GM21423 (cell line): ENCODE results near the gene ATPAF1.
"Not testable (repeated sequence)": the region's sequence is repeated elsewhere in the genome, so short reads cannot be mapped to it uniquely, and the experiment has no call there.

Source experiments
- ATAC-seq: cut with Tn5 transposase; IDR thresholded peaks from one replicate; pipeline ENCODE4 v1.9.1; 2021; ENCODE audit warnings: mild to moderate bottlenecking, moderate library complexity; ENCODE audit not compliant: unreplicated experiment

The ATPAF1 gene

GRCh38 chr1:46651152-46651551, 17.0 kb downstream of the ATPAF1 start:
- ATAC-seq, result not testable (repeated sequence)

- no peak for ATAC-seq
These were observed 17.7 kb downstream of the ATPAF1 start for GRCh38 chr1:46650491-46650890.

DNA sequence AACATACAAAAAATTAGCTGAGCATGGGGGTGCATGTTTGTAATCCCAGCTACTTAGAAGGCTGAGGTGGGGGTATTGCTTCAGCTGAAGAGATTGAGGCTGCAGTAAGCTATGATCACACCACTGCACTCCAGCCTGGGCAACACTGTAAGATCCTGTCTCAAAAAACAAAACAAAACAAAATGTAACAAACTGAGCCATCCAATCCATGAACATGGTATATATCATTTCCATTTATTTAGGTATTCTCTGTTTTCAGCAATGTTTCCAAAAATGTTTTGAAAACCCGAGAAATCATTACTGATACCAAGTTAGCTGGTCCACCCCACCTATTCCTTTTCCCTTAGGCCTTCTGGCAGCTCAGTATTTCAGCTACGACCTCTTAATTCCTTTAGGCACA, 18.4 kb downstream of the ATPAF1 start:
- no peak for ATAC-seq

DNA sequence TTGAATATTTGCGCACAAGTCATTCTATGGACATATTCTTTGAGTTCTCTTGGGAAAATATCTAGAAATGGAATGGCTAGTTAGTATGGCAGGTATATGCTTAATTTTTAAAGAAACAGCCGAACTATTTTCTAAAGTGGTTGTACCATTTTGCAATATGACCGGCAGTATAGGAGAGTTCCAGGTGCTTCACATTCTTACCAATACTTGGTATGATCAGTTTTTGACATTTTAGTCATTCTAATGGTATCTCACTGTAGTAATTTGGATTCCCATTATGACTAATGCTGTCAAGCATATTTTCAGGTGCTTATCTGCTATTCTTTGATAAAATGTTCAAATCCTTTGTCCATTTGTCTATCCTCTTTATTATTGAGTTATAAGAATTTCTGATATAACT, 20.6 kb downstream of the ATPAF1 start:
- no peak for ATAC-seq

- ATAC-seq, result no peak
These were observed 21.3 kb downstream of the ATPAF1 start for GRCh38 chr1:46646844-46647243.

GRCh38 chr1:46646331-46646730, 21.8 kb downstream of the ATPAF1 start:
- no peak for ATAC-seq

- no peak for ATAC-seq
These were observed 22.3 kb downstream of the ATPAF1 start for GRCh38 chr1:46645815-46646214.

DNA sequence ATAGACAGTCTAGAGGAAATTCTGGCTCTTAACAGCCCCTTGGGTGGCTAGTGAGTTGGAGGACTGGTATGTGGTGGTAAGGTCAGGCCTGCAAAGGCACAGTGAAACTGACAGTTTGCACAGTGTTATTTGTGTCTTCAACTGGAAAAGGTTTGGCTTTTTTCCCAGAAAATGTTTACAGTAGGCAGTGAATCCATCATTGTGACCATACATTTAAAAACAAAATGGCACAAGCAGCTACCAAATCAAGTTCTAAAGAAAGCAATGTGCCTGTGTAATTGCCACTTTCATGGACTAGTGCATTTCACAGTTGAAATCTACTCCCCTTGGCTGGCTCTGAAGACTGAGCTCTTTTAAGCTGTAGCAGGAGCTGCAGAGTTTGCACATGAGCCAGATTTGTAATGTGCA, 24.8 kb downstream of the ATPAF1 start:
- ATAC-seq, result no peak

DNA sequence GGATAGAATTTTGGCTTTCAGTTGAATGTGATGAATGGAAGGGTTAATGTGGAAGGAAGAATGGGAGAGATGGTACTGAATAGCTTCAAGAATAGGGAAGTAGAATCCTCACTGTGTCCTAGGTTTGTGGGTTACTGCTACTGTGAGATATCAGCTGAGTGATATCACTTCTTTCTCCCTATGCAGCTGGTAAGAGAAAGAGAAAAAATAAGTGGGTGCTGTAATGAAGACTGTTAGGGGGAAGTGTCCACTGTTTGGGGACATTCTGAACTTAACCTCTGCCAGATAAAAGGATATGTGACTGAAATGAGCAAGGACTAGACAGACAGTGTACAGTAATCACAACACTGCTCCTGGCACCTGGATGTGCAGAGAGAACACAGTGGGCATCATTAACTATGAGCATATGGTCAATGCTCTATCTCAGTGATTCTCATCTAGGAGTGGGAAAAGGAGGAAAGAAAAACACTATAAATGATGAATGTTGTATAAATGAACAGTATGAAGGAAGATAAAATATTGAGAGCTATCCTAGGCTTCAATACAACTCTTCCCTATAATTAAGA, 26.0 kb downstream of the ATPAF1 start:
- ATAC-seq, result no peak

DNA sequence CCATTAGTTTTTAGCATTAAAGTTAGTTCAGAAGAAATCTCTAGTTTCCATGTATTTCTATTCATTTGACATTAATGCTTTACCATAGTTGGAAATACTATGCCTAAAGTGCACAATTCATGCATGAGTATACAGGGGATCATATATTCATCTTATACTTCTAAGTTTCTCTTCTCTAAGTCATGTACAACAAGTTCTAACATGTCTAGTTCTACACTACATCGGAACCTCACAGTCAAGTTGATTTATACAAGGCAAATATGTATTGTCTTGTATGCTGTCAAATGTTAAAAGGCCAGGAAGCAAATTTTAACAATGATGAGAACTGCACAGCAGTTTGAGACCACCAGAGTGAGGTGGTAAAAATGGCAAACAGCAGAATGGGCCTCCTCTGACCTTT, 28.6 kb downstream of the ATPAF1 start:
- no peak for ATAC-seq

DNA sequence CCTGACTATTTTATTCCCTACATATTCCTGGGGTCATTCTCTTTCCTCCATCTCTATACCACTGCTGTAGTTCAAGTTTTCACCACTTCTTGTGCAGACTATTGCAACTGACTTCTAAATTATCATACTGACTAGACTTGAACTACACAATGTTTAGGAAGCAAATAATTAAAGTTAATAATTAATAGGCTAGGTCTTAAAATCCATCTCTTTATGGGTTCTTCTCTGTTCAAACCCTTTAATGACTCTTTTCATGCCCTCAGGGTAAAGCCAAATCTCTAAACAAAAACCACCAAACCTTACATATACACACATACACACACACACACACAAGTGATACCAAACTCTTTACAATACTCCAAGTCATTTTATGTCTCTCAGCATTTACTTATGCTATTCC, 29.2 kb downstream of the ATPAF1 start:
- ATAC-seq, result no peak

DNA sequence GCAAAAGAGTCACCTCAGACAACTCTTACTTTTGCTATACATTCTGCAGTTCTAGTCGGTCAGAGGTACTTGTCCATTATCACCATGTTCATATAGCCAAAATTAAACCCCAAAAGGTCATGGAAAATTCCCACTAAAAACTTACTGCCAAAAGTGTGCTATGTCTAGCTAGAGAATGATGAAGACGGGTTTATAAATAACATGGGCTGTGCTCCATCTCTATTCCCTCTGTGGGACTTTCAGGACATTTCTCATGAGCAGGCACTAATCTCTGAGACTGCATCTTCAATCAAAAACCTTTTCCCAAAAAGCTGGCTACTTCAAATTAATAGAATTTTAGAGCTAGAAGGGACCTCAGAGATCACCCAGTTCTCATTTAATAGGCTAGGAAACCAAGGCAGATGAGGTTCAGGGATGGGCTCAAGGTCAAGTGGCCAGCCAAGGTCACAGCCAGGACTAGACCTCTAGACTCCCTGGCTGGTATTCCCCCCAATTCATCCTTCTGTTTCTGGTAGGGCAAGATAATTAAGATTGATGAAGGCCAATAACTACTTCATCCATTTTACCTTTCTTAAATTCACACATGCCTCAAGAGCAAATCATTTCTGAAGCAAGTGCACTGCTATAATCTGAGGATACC, 30.6 kb downstream of the ATPAF1 start:
- ATAC-seq, result no peak

DNA sequence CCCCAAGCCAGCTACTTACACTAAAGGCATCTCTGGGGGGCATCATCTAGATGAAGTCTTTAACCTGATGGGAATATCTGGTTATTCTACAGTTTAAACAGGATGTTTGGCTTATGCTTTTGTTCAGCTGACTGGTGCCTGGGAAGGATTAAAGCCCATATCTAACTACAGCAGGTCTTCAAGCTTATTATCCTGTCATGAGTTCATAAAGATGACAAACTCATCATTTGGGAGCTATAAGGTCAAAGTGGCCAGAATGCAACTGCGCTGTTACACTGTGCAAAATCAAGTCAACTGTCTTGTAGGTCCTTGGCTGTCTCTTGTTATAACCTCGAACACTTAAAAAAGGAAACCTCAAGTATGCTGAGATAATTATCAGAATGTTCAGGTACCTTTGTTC, 33.0 kb downstream of the ATPAF1 start:
- no peak for ATAC-seq

GRCh38 chr1:46630719-46631118, 37.4 kb downstream of the ATPAF1 start:
- no peak for ATAC-seq

DNA sequence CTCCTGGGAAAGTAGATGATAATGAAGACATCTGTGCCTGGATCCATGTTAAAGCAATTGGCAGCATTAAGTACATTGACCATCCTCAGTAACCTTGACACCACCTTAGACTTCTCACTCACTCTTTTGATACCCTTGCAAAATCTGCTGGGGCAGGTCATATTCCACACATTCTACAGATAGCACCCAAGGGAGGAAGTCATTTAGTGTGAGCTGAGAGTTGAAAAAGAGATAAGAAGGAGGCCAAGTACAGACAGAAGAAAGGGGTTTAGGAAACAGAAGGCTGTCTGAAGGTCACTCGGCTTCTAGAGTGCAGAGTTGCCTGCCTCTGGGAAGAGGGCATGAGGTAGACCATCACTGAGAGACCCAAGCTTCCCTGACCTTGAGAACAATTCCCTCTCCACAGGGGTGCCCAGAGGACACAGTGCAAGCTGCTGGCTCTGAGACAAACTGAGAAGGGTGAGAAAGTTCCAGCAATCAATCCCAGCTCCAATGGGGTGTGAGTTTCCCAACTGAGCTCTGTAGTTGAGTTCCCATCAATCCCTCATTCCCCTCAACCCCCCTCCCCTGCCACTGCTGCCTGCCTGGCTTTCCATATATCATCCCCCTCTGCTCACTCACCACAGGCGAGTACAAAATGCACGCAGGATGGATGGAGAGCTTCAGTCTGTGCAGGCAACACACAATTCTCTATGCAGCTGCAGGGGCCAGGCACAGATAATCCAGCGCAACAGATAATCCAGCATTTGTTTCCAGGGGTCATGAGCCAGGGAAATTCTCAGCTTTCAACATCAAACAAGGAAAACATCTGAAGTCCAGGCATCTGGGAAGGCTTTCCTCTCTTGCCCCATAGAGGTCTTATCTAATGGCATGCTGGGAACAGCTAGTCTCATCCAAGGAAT, 44.2 kb downstream of the ATPAF1 start:
- no peak for ATAC-seq

DNA sequence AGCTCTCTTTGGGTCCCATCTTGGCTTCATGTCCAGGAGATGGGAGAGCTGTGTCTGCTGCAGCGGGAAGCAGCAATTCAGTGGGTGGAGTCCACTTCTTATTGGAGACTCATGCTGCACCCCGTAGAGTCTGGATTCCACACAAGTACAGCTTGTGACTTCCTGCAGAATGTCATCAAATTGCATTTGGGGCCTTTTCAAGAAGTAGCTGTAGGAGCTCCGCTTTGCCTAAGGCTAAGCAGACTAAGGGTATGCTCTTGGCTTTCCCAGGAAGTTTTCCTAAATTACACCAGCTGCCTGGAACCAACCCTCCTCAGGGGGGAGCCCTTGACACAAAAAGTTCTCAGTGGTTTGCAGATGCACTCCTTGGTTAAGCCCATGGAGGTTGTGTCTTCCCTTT, 45.8 kb downstream of the ATPAF1 start:
- ATAC-seq, result no peak

- no peak for ATAC-seq
These were observed 46.2 kb downstream of the ATPAF1 start for GRCh38 chr1:46621930-46622329.

GRCh38 chr1:46619656-46620258, 48.4 kb downstream of the ATPAF1 start:
- ATAC-seq, result no peak

DNA sequence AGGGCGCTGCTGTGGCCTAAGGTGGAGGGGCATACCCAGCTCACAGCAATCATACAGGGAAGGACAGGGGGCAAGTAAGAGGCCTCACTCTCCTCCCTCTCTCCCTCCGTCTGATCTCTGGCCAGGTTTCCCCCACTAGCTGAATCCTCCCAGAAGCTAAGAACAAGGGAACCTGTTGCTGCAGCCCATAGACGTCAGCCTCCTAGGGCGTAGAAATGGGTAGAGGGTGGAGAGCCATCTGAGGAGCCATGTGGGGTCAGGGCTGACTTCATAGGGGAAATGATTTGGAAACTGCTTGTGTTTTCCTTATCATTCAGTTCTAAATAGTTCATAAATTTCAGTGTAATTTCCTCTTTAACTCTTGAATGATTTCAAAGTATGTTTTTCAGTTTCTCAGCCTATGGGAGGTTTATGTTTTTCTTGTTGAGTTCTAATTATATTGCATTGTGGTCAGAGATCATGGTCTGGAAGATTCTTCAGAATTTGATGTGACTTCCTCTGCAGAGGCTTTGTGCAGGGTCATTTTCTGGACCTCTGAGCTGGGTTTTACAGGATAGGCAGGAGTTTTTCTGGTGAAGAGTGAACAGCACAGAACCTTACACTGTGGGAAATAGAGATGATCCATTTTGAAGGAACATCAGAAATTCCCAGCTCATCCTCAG, 49.3 kb downstream of the ATPAF1 start:
- ATAC-seq, result no peak

DNA sequence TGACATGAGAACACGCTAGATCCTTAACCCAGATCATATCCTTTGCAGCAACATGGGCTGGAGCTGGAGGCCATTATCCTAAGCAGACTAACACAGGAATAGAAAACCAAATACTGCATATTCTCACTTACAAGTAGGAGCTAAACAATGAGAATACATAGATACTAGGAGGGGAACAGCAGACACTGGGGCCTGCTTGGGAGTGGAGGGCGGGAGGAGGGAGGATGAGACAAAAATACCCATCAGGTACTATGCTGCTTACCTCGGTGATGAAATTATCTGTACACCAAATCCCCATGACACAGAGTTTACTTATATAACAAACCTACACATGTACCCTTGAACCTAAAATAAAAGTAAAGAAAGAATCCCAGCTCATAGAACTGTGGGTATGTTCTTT, 50.3 kb downstream of the ATPAF1 start:
- ATAC-seq, result no peak

GRCh38 chr1:46617108-46617800, 50.9 kb downstream of the ATPAF1 start:
- no peak for ATAC-seq
